HG02973 (cell line): ENCODE data around the gene PSG1.
"Not testable (repeated sequence)": the region's sequence is repeated elsewhere in the genome, so short reads cannot be mapped to it uniquely, and the experiment has no call there.

Source experiments
- ATAC-seq: cut with Tn5 transposase; IDR thresholded peaks from one replicate; pipeline ENCODE4 v1.9.1; 2021; ENCODE audit warnings: moderate library complexity; ENCODE audit not compliant: unreplicated experiment

The PSG1 gene

GRCh38 chr19:42882010-42882409, 2.5 kb upstream of the PSG1 start:
- not testable (repeated sequence) for ATAC-seq

- not testable (repeated sequence) for ATAC-seq
Observed at GRCh38 chr19:42881279-42881678, 1.8 kb upstream of the PSG1 start.

- not testable (repeated sequence) for ATAC-seq
Observed at GRCh38 chr19:42880621-42881020, 1.1 kb upstream of the PSG1 start.

GRCh38 chr19:42876596-42876995, 2.9 kb downstream of the PSG1 start:
- not testable (repeated sequence) for ATAC-seq

GRCh38 chr19:42875881-42876280, 3.6 kb downstream of the PSG1 start:
- not testable (repeated sequence) for ATAC-seq

GRCh38 chr19:42874901-42875813, 4.4 kb downstream of the PSG1 start:
- not testable (repeated sequence) for ATAC-seq

GRCh38 chr19:42874136-42874535, 5.4 kb downstream of the PSG1 start:
- not testable (repeated sequence) for ATAC-seq

GRCh38 chr19:42872608-42873007, 6.9 kb downstream of the PSG1 start:
- no peak for ATAC-seq

- ATAC-seq = no peak
Observed at GRCh38 chr19:42857544-42857867, 22.0 kb downstream of the PSG1 start.

GRCh38 chr19:42856866-42857543, 22.5 kb downstream of the PSG1 start:
- not testable (repeated sequence) for ATAC-seq

GRCh38 chr19:42854745-42855144, 24.8 kb downstream of the PSG1 start:
- not testable (repeated sequence) for ATAC-seq

- ATAC-seq = not testable (repeated sequence)
Observed at GRCh38 chr19:42853231-42853630, 26.3 kb downstream of the PSG1 start.

- ATAC-seq = not testable (repeated sequence)
Observed at GRCh38 chr19:42852821-42853220, 26.7 kb downstream of the PSG1 start.

- not testable (repeated sequence) for ATAC-seq
Observed at GRCh38 chr19:42851718-42852280, 27.7 kb downstream of the PSG1 start.

- ATAC-seq = no peak
Observed at GRCh38 chr19:42850981-42851717, 28.4 kb downstream of the PSG1 start.

GRCh38 chr19:42846597-42846996, 32.9 kb downstream of the PSG1 start:
- ATAC-seq = no peak

GRCh38 chr19:42843631-42844030, 35.9 kb downstream of the PSG1 start:
- ATAC-seq = not testable (repeated sequence)

GRCh38 chr19:42832746-42833442, 46.6 kb downstream of the PSG1 start:
- ATAC-seq = not testable (repeated sequence)

GRCh38 chr19:42832023-42832680, 47.4 kb downstream of the PSG1 start:
- ATAC-seq = not testable (repeated sequence)
